ENCODE measurements around the gene SYK.
"Not testable (repeated sequence)": the region's sequence is repeated elsewhere in the genome, so short reads cannot be mapped to it uniquely, and the experiment has no call there.

SYK gene

DNA sequence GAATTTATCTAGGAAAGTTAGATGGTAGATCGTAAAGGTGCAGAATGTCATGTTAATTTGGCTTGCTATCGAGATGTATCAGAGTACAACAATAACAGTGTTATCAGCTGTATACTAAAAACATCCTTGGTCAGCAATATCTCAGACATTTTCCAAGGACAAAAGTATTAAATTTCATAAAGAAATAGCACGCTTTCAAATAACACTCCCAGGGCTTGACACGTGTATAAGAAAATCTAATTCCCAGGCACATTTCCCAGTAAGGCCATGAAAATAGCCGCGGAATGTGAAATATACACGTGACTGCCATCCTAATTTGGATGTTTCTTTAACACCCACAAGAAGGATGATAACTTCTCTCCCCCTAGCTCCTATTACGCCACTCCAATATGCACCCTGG is 17.7 kb upstream of the SYK start:
- TF ChIP-seq, protein P1, sequence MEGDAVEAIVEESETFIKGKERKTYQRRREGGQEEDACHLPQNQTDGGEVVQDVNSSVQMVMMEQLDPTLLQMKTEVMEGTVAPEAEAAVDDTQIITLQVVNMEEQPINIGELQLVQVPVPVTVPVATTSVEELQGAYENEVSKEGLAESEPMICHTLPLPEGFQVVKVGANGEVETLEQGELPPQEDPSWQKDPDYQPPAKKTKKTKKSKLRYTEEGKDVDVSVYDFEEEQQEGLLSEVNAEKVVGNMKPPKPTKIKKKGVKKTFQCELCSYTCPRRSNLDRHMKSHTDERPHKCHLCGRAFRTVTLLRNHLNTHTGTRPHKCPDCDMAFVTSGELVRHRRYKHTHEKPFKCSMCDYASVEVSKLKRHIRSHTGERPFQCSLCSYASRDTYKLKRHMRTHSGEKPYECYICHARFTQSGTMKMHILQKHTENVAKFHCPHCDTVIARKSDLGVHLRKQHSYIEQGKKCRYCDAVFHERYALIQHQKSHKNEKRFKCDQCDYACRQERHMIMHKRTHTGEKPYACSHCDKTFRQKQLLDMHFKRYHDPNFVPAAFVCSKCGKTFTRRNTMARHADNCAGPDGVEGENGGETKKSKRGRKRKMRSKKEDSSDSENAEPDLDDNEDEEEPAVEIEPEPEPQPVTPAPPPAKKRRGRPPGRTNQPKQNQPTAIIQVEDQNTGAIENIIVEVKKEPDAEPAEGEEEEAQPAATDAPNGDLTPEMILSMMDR (IDR thresholded peaks at IDR 0.05; ENCODE audit: control insufficient read depth, extremely low read depth, insufficient read depth): no peak
- no peak overlapping the region for H3K4me3 ChIP-seq (ENCODE audit: low read depth, low read length)
- no peak for DNase-seq (ENCODE audit: low read depth)

DNA sequence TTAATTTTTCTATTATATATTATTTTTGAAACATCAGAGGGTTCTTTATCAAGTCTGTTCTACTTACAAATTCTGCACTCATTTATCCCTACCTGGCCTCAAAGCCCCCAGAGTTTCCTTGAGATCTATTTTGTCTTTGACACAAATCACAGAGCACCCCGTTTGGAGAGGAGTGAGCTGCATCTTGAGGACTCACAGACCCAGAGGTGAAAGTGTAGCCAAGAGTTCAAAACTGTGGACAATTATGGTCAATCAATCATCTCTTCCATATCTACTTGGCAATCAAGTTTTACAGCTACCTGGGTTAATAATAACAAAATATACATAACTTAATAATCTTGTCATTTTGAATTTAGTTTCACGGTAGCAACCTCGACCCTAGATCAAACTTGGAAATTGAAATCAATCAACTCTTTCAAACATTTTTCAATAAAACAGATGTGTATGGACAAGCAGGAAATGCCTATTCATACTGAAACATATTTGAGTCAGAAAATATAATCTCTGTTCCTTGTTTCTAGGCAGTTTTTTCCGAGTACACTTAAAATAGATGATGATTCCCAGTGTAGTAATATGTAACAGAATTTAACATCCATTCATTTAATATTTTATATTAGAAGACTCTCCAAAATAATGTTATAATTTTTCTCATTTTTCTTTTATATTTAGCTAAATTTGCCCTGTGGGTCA is 13.7 kb upstream of the SYK start:
- no peak for DNase-seq (ENCODE audit: low read depth)
- TF ChIP-seq, protein P1 (IDR thresholded peaks at IDR 0.05; ENCODE audit: control insufficient read depth, extremely low read depth, insufficient read depth): no peak
- no peak overlapping the region for H3K4me3 ChIP-seq (ENCODE audit: low read depth, low read length)

DNA sequence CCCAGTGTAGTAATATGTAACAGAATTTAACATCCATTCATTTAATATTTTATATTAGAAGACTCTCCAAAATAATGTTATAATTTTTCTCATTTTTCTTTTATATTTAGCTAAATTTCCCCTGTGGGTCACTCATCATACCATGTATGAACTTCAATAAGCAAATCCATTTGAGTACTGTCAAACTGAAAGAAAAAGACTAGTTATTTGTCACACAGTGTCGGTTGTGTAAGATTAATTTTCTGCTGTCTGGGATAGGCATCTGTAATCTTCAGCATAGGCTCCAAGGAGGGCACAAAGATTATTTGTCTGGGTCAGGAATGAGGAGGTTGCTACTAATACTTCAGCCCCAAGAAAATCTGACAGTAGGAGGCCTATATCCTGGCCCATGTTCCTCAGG is 13.1 kb upstream of the SYK start:
- not testable (repeated sequence) for DNase-seq (ENCODE audit: low read depth)

DNA sequence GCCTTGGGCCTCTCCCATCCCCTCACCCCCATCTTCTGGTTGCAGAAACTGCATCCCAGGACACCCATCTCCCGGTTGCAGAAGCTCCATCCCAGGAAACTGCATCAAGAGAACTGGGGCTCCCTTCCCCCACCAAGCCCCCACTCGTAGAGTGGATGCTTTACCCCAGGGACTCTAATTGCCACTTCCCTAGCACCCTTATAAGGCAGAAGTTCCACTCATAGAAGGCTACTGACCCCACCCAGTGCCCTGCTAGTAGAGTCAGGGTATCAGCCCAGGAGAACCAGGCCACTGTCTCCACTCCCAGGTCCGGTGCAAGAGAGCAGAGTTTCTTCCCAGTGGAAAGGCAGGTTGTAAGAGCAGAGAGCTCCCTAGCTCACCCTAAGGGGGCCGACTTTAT is 12.2 kb upstream of the SYK start:
- H3K4me3 ChIP-seq (ENCODE audit: low read depth, low read length): no peak overlapping the region
- no peak for DNase-seq (ENCODE audit: low read depth)
- TF ChIP-seq, protein P1 (IDR thresholded peaks at IDR 0.05; ENCODE audit: control insufficient read depth, extremely low read depth, insufficient read depth): no peak

More for the DNA sequence above, 13.1 kb upstream of the SYK start:
- H3K4me3 ChIP-seq (ENCODE audit: low read depth, low read length): not testable (repeated sequence)

DNA sequence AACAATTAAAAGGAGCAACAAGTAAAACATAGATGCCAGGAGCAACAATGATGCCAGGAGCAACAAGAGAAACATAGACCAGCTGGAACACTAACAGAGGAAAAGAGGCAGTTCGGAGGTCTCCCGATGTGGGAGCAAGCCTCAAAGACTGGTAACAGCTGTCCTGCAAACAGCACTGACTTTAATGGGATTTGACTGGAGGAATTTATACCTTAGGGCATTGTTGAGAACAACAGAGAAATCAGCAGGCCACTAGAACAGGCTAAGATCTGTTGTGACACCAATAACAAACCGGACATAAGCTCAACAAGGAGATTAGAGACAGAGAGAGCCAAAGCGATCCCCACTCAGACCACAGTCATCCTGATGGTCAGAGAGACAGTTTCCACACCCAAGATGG is 11.8 kb upstream of the SYK start:
- H3K4me3 ChIP-seq (ENCODE audit: low read depth, low read length): no peak overlapping the region
- TF ChIP-seq, protein P1 (IDR thresholded peaks at IDR 0.05; ENCODE audit: control insufficient read depth, extremely low read depth, insufficient read depth): no peak
- no peak for DNase-seq (ENCODE audit: low read depth)

DNA sequence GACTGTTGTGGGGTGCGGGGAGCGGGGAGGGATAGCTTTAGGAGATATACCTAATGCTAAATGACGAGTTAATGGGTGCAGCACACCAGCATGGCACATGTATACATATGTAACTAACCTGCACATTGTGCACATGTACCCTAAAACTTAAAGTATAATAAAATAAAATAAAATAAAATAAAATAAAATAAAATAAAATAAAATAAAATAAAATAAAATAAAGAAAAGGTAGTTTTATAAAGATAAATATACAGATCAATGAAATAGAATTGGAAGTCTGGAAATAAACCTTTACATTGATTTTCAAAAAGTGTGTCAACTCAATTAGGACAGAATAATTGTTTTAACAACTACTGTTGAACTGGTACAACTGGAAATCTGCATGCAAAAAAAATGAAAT is 8.6 kb upstream of the SYK start:
- H3K4me3 ChIP-seq (ENCODE audit: low read depth, low read length); DNase-seq (ENCODE audit: low read depth): not testable (repeated sequence)

DNA sequence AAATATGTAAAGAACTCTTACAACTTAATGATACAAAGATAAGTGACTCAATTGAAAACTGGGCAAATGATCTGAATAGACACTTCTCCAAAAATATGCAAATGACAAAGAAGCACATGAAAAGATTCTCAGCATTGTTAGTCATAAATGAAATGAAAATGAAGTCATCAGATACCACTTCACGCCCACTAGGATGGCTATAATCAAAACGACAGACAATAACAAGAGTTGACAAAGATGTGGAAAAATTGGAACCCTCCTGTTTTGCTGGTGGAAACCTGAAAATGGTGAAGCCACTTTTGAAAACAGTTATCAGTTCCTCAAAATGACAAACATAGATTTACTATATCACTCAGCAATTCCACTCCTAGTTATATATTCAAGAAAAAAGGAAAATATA is 7.9 kb upstream of the SYK start:
- no peak overlapping the region for H3K4me3 ChIP-seq (ENCODE audit: low read depth, low read length)
- TF ChIP-seq, protein P1 (IDR thresholded peaks at IDR 0.05; ENCODE audit: control insufficient read depth, extremely low read depth, insufficient read depth): no peak
- DNase-seq (ENCODE audit: low read depth): no peak

DNA sequence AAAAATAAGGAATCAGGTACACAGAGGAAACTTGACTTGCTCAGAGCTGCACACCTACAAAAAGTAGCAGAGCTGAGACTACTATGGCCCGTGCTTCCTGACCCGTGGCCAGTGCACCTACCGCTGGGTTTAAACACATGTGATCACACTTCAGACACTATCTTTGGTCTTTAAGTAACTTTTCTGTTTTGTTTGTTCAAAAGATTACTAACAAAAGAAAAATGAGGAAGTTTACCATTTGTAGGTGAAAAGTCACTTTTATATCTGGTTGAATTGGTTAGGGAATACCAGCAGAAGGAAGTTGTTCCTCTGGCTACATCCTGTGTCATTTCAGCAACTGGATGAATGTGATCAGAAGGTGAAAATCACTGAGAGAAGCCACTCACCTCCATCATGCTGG is 6.5 kb upstream of the SYK start:
- DNase-seq (ENCODE audit: low read depth): no peak
- H3K4me3 ChIP-seq (ENCODE audit: low read depth, low read length): no peak overlapping the region
- TF ChIP-seq, protein P1 (IDR thresholded peaks at IDR 0.05; ENCODE audit: control insufficient read depth, extremely low read depth, insufficient read depth): no peak
